ENCODE results near the gene ASS1.

The ASS1 gene

GRCh38 chr9:130458027-130458803 is 13.5 kb downstream of the ASS1 start:
- no peak for DNase-seq

GRCh38 chr9:130458804-130459067 is 14.0 kb downstream of the ASS1 start:
- no peak for DNase-seq

- no peak for DNase-seq
Observed at GRCh38 chr9:130459151-130459550, 14.4 kb downstream of the ASS1 start.

- DNase-seq: peak; percentile 52 to 85
Observed at GRCh38 chr9:130459941-130460669, 15.3 kb downstream of the ASS1 start.

GRCh38 chr9:130461218-130461630 is 16.5 kb downstream of the ASS1 start:
- DNase-seq: peak; percentile 22 to 68

GRCh38 chr9:130461731-130462130 is 17.0 kb downstream of the ASS1 start:
- DNase-seq: no peak

- no peak for DNase-seq
Observed at GRCh38 chr9:130462685-130463540, 18.2 kb downstream of the ASS1 start.

GRCh38 chr9:130463763-130464745 is 19.3 kb downstream of the ASS1 start:
- DNase-seq: no peak

GRCh38 chr9:130465383-130466096 is 20.8 kb downstream of the ASS1 start:
- no peak for DNase-seq

GRCh38 chr9:130466537-130467217 is 21.9 kb downstream of the ASS1 start:
- no peak for DNase-seq

GRCh38 chr9:130467316-130467715 is 22.6 kb downstream of the ASS1 start:
- peak; percentile 58 to 89 for DNase-seq

- no peak for DNase-seq
Observed at GRCh38 chr9:130468566-130468965, 23.8 kb downstream of the ASS1 start.

GRCh38 chr9:130470269-130470668 is 25.5 kb downstream of the ASS1 start:
- no peak for DNase-seq

GRCh38 chr9:130470950-130471349 is 26.2 kb downstream of the ASS1 start:
- DNase-seq: no peak

GRCh38 chr9:130471411-130472183 is 26.8 kb downstream of the ASS1 start:
- DNase-seq: no peak

GRCh38 chr9:130472184-130472705 is 27.5 kb downstream of the ASS1 start:
- DNase-seq: no peak

- DNase-seq: no peak
Observed at GRCh38 chr9:130473009-130473408, 28.2 kb downstream of the ASS1 start.

GRCh38 chr9:130473566-130473965 is 28.8 kb downstream of the ASS1 start:
- DNase-seq: peak; percentile 36 to 70

GRCh38 chr9:130474106-130474505 is 29.3 kb downstream of the ASS1 start:
- DNase-seq: no peak

GRCh38 chr9:130476151-130476730 is 31.5 kb downstream of the ASS1 start:
- DNase-seq: no peak

Data from NCI-H446 (cell line).